Measurements from ENCODE around the gene CAMK1D. TPM values are rescaled to one million over a fixed set of nuclear protein-coding genes. Genes with fewer than 3 reads are reported as not detected.

The CAMK1D gene
- total RNA-seq, 2 experiments from 2014 or later, result 28.8 to 35.3 TPM

DNA sequence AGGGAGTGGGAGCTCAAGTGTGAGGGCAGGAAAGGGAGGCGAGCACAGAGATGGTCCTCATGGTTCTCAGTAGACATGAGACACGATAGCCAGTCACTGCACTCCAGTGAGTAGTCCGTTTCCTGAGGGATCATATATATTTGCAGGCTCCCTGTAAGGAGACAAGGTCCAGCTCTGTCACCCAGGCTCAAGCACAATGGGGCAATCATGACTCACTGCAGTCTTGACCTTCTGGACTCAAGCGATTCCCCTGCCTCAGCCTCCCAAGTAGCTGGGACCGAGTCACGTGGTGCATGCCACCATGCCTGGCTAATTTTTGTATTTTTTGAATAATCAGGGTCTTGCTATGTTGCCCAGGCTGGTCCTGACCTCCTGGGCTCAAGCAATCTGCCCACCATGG lies 535.5 kb downstream of the CAMK1D start:
- no peaks in the 10 kb centered on the region for H3K36me3 Mint-ChIP-seq (ENCODE audit: low read depth)
- ATAC-seq (ENCODE audit: poor library complexity) (no peak), DNase-seq (no peak)
- Histone ChIP-seq H3K27ac (ENCODE audit: low read depth in 1 of 2, low read length in 2 of 2) (no peak overlapping the region), H3K36me3 (ENCODE audit: insufficient read depth, low read length) (no peaks in the 10 kb centered on the region), H3K4me3 (ENCODE audit: low read length) (no peak overlapping the region), H3K4me1 (ENCODE audit: insufficient read depth, low read length) (no peaks in the 10 kb centered on the region), H3K27me3 (ENCODE audit: control insufficient read depth in 1 of 2, insufficient read depth in 2 of 2, low read length in 2 of 2) (peaks cover 5 to 10% of the 10 kb centered on the region in 2 experiments), H3K9me3 (ENCODE audit: control insufficient read depth in 1 of 2, insufficient read depth in 1 of 2, low read length in 2 of 2) (no peaks in the 10 kb centered on the region)
- H3K27me3 Mint-ChIP-seq, result peaks cover 40% of the 10 kb centered on the region
- H3K4me1 Mint-ChIP-seq (ENCODE audit: low read depth), result no peaks in the 10 kb centered on the region
- intact Hi-C loops (cut with DNase I, micrococcal nuclease), result no loop called here
- no peaks in the 10 kb centered on the region for H3K9me3 Mint-ChIP-seq
- ChIA-PET POLR2A (no interaction called here), CTCF (no interaction called here)
- TF ChIP-seq, protein P1, sequence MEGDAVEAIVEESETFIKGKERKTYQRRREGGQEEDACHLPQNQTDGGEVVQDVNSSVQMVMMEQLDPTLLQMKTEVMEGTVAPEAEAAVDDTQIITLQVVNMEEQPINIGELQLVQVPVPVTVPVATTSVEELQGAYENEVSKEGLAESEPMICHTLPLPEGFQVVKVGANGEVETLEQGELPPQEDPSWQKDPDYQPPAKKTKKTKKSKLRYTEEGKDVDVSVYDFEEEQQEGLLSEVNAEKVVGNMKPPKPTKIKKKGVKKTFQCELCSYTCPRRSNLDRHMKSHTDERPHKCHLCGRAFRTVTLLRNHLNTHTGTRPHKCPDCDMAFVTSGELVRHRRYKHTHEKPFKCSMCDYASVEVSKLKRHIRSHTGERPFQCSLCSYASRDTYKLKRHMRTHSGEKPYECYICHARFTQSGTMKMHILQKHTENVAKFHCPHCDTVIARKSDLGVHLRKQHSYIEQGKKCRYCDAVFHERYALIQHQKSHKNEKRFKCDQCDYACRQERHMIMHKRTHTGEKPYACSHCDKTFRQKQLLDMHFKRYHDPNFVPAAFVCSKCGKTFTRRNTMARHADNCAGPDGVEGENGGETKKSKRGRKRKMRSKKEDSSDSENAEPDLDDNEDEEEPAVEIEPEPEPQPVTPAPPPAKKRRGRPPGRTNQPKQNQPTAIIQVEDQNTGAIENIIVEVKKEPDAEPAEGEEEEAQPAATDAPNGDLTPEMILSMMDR (IDR thresholded peaks at IDR 0.05), result no peak
- no peak overlapping the region for H3K27ac Mint-ChIP-seq
- no peak overlapping the region for H3K4me3 Mint-ChIP-seq

Small RNA genes within 50 kb of the gene (microRNA-seq; reads per million reads assigned to microRNA genes)
- not detected for gene MIR4480 (ENCODE audit: borderline microRNAs expressed, borderline replicate concordance)
- not detected for gene MIR4481 (ENCODE audit: borderline microRNAs expressed, borderline replicate concordance)
- gene MIR548Q (ENCODE audit: borderline microRNAs expressed, borderline replicate concordance), result not detected

Other genes starting within 250 kb of the CAMK1D start
- gene SEC61A2, start 219.9 kb upstream of the CAMK1D start, total RNA-seq, result 10 to 100 TPM in 1 of 2 experiments, 1 to 10 TPM in 1; 9.9 to 10.8 TPM
- 10 to 100 TPM; 11.6 to 13.5 TPM for gene NUDT5, start 153.7 kb upstream of the CAMK1D start, total RNA-seq
- gene CDC123, start 153.4 kb upstream of the CAMK1D start, total RNA-seq, result 10 to 100 TPM; 34.7 to 40.5 TPM

All from CD4-positive, alpha-beta T cell (primary cell).